Right hindlimb (tissue), 1 donor: ENCODE measurements around the gene NLGN4Y.

Source experiments
- DNase-seq: peaks from one replicate; pipeline ENCODE4 v3.0.0-alpha.2; 2018

Gene NLGN4Y

GRCh38 chrY:14679181-14679580 is 154.9 kb downstream of the NLGN4Y start:
- DNase-seq = no peak

GRCh38 chrY:14694543-14694942 is 170.2 kb downstream of the NLGN4Y start:
- no peak for DNase-seq

GRCh38 chrY:14708158-14708557 is 183.8 kb downstream of the NLGN4Y start:
- DNase-seq = no peak

GRCh38 chrY:14741596-14741995 is 217.3 kb downstream of the NLGN4Y start:
- no peak for DNase-seq

- no peak for DNase-seq
These were observed 224.0 kb downstream of the NLGN4Y start for GRCh38 chrY:14748329-14748728.

- DNase-seq = no peak
These were observed 231.2 kb downstream of the NLGN4Y start for GRCh38 chrY:14755571-14755970.

GRCh38 chrY:14762903-14763302 is 238.6 kb downstream of the NLGN4Y start:
- no peak for DNase-seq

GRCh38 chrY:14763600-14763999 is 239.3 kb downstream of the NLGN4Y start:
- DNase-seq = no peak

- no peak for DNase-seq
These were observed 253.9 kb downstream of the NLGN4Y start for GRCh38 chrY:14778208-14778607.

- DNase-seq = no peak
These were observed 268.8 kb downstream of the NLGN4Y start for GRCh38 chrY:14793104-14793503.

- no peak for DNase-seq
These were observed 269.3 kb downstream of the NLGN4Y start for GRCh38 chrY:14793674-14794073.

- DNase-seq = no peak
These were observed 273.7 kb downstream of the NLGN4Y start for GRCh38 chrY:14798010-14798409.

GRCh38 chrY:14801096-14801495 is 276.8 kb downstream of the NLGN4Y start:
- DNase-seq = no peak

- DNase-seq = no peak
These were observed 277.8 kb downstream of the NLGN4Y start for GRCh38 chrY:14802125-14802524.

GRCh38 chrY:14804041-14804440 is 279.7 kb downstream of the NLGN4Y start:
- DNase-seq = no peak

- DNase-seq = no peak
These were observed 294.1 kb downstream of the NLGN4Y start for GRCh38 chrY:14818452-14818851.

- DNase-seq = no peak
These were observed 297.9 kb downstream of the NLGN4Y start for GRCh38 chrY:14822201-14822600.

GRCh38 chrY:14822906-14823305 is 298.6 kb downstream of the NLGN4Y start:
- no peak for DNase-seq

GRCh38 chrY:14824583-14824982 is 300.3 kb downstream of the NLGN4Y start:
- DNase-seq = no peak

- DNase-seq = no peak
These were observed 301.4 kb downstream of the NLGN4Y start for GRCh38 chrY:14825728-14826127.

GRCh38 chrY:14828531-14828930 is 304.2 kb downstream of the NLGN4Y start:
- DNase-seq = no peak

- no peak for DNase-seq
These were observed 305.1 kb downstream of the NLGN4Y start for GRCh38 chrY:14829366-14829885.

- no peak for DNase-seq
These were observed 310.1 kb downstream of the NLGN4Y start for GRCh38 chrY:14834103-14835060.

GRCh38 chrY:14837466-14837865 is 313.1 kb downstream of the NLGN4Y start:
- DNase-seq = no peak

GRCh38 chrY:14850734-14851133 is 326.4 kb downstream of the NLGN4Y start:
- DNase-seq = no peak
